GM21529 (cell line): Measurements from ENCODE around the gene SCRT2.

Experiments used
- ATAC-seq: cut with Tn5 transposase; IDR thresholded peaks from one replicate; pipeline ENCODE4 v1.9.1; 2021; ENCODE audit not compliant: unreplicated experiment

The SCRT2 gene

GRCh38 chr20:673603-674001 lies 2.0 kb downstream of the SCRT2 start:
- no peak for ATAC-seq

- ATAC-seq = no peak
These were observed 2.5 kb downstream of the SCRT2 start for GRCh38 chr20:672963-673602.

DNA sequence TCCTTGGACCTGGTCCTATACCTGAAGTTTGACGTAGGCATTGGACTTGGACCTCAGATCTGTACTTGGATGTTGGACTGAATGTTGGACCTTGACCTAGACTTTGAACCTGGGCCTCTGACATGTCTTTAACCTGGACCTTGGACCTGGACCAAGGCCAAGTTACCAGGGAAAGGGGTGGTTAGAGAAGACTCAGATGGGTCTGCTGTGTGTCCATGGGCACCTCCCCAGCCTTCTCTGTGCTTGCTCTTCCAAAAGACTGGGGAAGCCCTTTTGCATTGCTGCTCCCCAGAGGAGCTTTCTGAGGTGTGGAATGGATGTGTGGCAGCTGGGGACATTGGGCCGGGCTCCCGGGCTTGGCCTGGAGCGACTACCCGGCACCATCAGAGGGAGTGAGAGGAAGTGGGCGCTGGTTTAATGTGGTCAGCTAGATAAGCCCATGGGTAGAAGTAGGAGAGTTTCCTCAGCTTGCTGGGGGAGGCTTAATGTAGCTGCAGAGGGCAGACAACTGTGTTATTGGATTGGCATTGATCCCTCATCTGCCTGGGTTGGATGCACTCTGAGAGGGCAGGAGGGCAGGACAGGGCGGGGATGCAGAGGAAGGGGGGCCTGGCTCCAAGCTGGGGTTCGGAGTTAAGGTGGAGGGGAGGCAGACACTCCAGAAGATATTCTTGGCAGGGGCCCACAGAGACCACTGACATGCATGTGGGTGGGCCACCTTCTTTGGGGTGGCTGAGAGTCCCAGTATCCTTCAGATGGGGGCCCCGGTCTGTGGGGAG lies 4.2 kb downstream of the SCRT2 start:
- ATAC-seq = no peak

DNA sequence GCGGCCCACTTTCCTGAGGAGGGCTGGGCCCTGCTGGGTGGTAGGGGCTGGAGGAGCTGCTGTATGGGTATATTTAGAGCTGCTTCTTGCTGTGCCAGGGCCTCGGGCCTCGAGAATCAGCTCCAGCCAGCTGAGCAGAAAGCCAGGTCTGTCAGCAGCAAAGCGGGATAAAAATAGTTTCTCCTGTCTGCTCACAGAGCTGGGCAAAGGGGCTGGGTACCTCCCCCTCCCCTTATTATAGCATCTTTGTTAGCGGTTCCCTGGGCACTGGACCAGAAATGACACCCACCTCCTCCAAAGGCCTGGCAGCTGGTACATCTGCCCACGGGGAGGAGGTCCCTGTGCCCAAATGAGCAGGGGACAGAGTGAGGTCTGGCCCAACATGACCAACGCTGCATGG lies 6.0 kb downstream of the SCRT2 start:
- ATAC-seq = no peak

DNA sequence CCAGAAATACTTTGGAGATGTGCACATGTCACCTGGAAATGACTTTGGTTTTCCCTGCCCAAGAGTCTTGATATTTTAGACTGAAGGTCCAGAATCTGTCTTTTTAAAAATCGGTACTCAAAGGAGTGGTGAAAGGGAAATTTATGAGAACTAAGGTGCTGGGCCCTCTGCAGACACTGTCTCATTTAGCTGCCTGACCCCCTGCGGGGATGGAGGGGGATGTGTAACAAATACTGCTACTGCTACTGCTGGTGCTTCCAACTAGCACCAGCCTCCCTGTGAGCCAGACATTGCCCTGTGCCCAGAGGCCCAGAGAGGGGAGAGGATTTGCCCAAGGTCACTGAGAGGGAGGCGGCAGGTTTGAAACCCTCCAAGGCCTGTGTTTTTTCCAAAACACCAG lies 7.0 kb downstream of the SCRT2 start:
- no peak for ATAC-seq

GRCh38 chr20:668050-668449 lies 7.6 kb downstream of the SCRT2 start:
- ATAC-seq = no peak

- no peak for ATAC-seq
These were observed 8.1 kb downstream of the SCRT2 start for GRCh38 chr20:667351-668034.

GRCh38 chr20:666877-667276 lies 8.7 kb downstream of the SCRT2 start:
- ATAC-seq = no peak

- ATAC-seq = no peak
These were observed 10.3 kb downstream of the SCRT2 start for GRCh38 chr20:665276-665675.

GRCh38 chr20:664576-664975 lies 11.0 kb downstream of the SCRT2 start:
- no peak for ATAC-seq

GRCh38 chr20:664151-664550 lies 11.5 kb downstream of the SCRT2 start:
- no peak for ATAC-seq

DNA sequence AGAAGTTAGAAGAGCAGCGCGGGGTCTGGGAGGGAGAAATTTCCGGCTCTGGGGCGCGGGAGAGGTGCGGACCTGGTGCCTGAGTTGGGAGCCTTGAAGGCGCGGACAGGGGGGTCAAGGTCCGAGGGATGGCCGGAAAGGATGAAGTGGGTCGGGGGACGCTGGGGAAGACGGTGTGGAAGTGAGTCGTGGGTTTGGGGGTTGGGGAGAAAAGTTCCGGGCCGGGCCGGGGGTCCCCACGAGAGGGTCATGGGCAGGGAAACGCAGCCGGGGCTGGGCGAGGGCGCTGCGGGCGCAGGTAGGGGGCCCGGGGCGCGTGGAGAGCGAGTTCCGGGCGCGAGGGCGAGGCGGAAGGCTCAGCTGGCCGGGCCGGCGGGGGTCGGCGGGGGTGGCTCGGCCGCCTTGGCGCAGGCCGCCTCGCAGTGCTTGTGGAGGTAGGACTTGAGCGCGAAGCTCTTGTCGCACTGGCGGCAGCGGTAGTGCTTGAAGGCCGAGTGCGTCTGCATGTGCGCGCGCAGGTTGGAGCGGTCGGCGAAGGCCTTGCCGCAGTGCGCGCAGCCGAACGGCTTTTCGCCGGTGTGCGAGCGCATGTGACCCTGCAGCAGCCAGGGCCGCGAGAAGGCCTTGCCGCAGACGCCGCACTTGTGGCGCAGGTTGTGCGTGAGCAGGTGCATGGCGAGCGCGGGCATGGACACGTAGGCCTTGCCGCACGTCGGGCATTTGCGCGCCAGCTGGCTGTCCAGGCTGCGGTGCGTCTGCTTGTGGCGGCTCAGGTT lies 12.1 kb downstream of the SCRT2 start:
- no peak for ATAC-seq

DNA sequence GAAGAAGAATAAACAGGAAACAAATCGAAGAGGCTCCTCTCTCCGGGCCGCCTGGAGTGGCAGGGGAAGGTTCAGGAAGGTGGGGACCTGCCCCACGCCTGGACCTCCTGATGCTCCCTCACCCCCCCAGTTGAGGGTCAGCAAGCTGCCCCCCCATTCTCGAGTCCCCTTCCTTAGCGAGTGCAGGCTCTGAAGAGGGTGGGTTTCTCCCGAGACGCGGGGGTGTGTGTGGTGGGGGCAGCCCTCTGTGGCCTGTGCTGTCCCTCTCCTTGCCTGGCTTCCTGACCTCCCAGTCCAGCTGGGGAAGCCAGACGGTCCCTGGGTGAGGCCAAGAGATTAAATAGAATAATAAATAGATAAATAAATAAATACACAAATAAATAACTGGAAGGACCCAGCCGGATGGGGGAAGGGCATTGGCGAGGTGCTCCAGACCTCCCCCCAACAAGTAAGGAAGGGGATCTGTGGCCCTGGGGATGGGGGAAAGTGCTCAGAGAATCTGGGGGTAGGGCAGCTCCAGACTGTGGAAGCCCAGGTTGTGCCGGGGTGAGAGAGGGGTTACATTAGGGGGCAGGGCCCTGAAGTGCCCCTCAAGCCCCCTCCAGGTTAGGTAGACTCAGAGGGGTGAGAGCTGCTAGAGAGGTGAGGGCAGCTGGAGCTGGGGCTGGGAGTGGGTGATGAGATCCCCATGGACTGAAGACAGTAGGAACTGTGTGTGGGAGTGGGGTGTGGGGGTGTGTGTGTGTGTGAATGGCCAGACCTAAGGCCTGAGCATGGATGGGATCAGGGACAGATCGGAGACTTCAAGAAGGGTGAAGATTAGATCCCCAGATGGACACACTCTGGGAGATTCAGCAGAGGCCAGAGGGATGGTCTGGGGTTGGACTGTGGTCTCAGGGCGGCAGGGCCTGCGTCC lies 13.1 kb downstream of the SCRT2 start:
- no peak for ATAC-seq

DNA sequence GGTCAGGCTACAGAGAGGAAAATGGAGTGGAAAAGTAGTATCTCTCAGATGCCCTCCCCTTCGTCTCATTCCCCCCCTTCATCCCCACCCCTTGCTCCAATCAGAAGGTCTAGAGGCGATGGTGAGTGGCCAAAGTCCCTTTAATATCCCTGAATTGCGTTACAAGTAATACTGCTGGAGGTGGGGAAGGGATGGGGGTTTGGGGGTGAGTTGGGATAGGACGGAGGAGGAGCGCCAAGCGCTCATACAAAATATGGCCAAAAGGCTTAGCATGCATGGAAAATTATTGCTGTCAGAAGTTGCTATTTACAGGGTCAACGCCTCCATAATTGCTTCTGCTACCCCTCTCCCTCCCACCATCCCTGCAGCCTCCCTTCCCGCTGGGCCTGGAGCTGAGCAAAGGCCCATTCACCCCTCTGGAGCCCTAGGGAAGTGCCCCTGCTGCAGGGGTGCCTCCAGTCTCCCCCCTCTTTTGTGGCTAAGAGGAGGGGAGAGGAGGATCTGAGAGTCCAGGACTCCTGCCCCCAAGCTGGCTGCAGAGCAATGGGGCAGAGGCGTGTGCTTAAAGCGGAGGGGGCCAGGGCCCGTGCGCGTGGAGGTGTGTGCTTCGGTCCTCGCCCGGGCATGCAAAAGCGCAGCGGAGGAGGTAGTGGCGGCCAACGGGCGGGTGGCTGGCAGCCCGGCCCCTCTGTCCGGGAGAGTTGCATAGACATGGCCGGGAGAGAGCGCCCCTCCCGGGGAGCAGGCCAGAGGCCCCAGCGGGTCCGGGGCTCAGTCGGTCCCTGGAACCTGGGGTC lies 13.9 kb downstream of the SCRT2 start:
- no peak for ATAC-seq

DNA sequence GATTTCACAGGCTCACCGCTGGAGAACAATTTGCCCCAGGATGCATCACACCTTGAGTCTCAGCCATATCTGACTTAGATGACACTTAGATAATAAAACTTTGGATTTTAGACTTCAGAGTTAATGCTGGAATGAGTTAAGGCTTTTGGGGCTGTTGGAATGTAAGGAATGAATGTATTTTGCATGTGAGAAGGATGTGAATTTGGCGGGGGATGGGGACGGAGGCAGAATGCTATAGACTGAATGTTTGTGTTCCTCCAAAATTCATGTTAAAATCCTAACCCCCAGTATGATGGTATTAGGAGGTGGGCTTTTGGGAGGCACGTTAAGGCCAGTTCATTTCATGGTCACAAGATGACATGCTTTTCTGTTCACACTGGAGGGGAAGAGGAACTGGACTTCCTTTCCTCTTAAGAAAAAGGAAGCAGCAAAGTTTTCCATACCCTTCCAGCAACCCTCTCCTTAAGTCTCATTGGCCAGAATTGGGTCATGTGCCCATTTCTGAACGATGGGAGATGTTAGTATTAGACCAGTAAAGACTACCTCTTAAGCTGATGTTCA lies 16.8 kb downstream of the SCRT2 start:
- ATAC-seq = no peak

GRCh38 chr20:658202-658601 lies 17.4 kb downstream of the SCRT2 start:
- no peak for ATAC-seq

DNA sequence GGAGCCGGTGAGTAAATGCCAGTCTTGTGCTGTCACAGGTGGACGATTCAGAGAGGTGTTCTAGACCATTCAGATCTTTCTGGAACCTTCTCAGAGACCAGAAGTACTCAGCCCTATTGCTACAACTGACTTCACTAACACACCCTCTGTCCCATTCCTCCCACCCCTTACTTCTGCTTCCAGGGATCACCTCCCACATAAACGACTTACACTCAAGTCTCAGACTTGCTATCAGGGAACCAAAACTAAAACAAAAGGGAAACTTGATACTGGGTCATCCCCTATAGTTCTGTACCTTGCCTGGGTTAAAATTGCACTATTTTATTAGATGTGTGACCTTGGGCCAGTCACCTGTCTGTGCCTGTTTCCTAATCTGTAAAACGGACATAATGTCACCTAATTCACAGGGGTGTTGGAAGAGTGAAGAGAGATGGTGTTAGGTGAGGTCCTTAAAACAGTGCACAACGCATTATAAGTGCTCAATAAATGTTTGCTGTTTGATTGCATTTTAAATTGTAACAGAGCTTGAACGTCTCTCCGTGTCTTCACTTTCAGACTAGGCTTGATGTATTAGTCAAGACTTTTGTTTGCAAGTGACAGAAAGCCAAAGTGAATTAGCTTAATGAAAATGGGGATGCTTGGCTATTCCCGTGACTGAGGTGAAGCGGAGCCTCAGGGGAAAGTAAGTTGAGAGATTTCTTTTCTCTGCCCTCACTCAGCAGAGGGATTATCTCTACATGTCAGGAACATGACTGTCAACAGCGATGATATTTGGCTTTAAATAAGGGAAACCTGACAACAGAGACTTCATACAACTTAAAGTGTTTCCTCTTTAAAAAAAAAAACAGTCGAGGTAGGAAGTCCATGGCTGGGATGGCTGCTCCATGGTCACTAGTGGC lies 19.6 kb downstream of the SCRT2 start:
- ATAC-seq = no peak

DNA sequence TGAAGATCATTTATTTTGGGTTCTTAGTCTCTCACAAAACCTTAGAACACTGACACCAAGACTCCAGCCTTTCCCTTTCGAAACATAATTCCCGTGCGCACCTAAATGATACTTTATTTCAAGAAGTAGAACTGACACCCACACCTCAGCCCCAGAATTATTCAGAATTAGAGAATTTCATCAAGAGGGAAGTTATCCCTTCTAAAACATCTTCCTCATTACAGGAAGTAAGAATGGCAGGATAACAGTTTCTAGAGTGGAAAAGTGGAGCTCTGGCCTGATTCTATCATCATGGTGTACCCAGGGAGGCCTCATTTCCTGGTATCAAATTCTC lies 21.2 kb downstream of the SCRT2 start:
- no peak for ATAC-seq
